Activated B cell treated with CpG ODN at 0.5 μM for 24 hours (primary cell): Measurements from ENCODE around the gene MLIP. TPM values are rescaled to one million over a fixed set of nuclear protein-coding genes. Genes with fewer than 3 reads are reported as not detected.

Experiments
- ATAC-seq: fragments of 200-7000 bp; cut with Tn5 transposase; one replicate; pipeline ENCODE4 v1.10.0; 2021; ENCODE audit warnings: low read depth, mild to moderate bottlenecking, moderate library complexity
- CTCF ChIA-PET: fragments of 350-600 bp; sonication (Branson Sonifier 250); formaldehyde crosslinking; loops from one replicate; lab custom pipeline; 2021; ENCODE audit warnings: antibody characterized with exemption; lab: Charles Lee
- POLR2A ChIA-PET: fragments of 350-600 bp; sonication (Branson Sonifier 250); formaldehyde crosslinking; loops from one replicate; lab custom pipeline; 2021; ENCODE audit warnings: antibody characterized with exemption; lab: Charles Lee
- DNase-seq: peaks from one replicate; pipeline ENCODE4 v3.0.0; 2022
- H3K27ac Mint-ChIP-seq: one replicate; pipeline ENCODE4 v1.8.0; 2020; ENCODE audit warnings: mixed read lengths
- H3K27me3 Mint-ChIP-seq: one replicate; pipeline ENCODE4 v1.8.0; 2021; ENCODE audit warnings: mixed read lengths
- H3K36me3 Mint-ChIP-seq: one replicate; pipeline ENCODE4 v1.8.0; 2021; ENCODE audit warnings: low read depth, mixed read lengths
- H3K4me1 Mint-ChIP-seq: one replicate; pipeline ENCODE4 v1.8.0; 2021; ENCODE audit warnings: mixed read lengths
- H3K4me3 Mint-ChIP-seq: one replicate; pipeline ENCODE4 v1.8.0; 2020; ENCODE audit warnings: mild to moderate bottlenecking, mixed read lengths
- H3K9me3 Mint-ChIP-seq: one replicate; pipeline ENCODE4 v1.8.0; 2020; ENCODE audit warnings: mixed read lengths
- CTCF ChIP-seq: fragments of 200-600 bp; IDR thresholded peaks from one replicate; pipeline ENCODE4 v1.8.0; 2022; ENCODE audit warnings: antibody characterized with exemption, mild to moderate bottlenecking
- intact Hi-C: fragments of 100-400 bp; cut with micrococcal nuclease; formaldehyde crosslinking; loops from one replicate; pipeline ENCODE4 v1.15.1; 2024
- total RNA-seq: library from RNA; stranded (reverse); gene quantifications from 2 replicates; pipeline ENCODE4 v1.2.3, GENCODE V29; 2022

MLIP gene
- total RNA-seq, 1 donor from 2014 or later: not detected

- no peak for TF ChIP-seq CTCF
- Mint-ChIP-seq H3K9me3 (no peaks in the 10 kb centered on the region), H3K36me3 (no peaks in the 10 kb centered on the region), H3K27ac (no peak overlapping the region), H3K27me3 (no peaks in the 10 kb centered on the region), H3K4me3 (no peak overlapping the region), H3K4me1 (peaks cover 8% of the 10 kb centered on the region)
- DNase-seq (no peak), ATAC-seq (no peak)
- CTCF ChIA-PET: no interaction called here
- POLR2A ChIA-PET: no interaction called here
- intact Hi-C loops: no loop called here
These were observed 174.9 kb downstream of the MLIP start for GRCh38 chr6:54286141-54286540.

- H3K9me3 Mint-ChIP-seq: no peaks in the 10 kb centered on the region
- no peak for TF ChIP-seq CTCF
- intact Hi-C loops: no loop called here
- no peaks in the 10 kb centered on the region for H3K27me3 Mint-ChIP-seq
- H3K36me3 Mint-ChIP-seq: no peaks in the 10 kb centered on the region
- DNase-seq (no peak), ATAC-seq (no peak)
- peaks cover 18% of the 10 kb centered on the region for H3K4me1 Mint-ChIP-seq
- no peak overlapping the region for H3K4me3 Mint-ChIP-seq
- ChIA-PET CTCF (no interaction called here), POLR2A (no interaction called here)
- no peak overlapping the region for H3K27ac Mint-ChIP-seq
These were observed 177.2 kb downstream of the MLIP start for GRCh38 chr6:54288474-54288873.

- Mint-ChIP-seq H3K27me3 (no peaks in the 10 kb centered on the region), H3K27ac (no peak overlapping the region), H3K4me3 (no peak overlapping the region), H3K9me3 (no peaks in the 10 kb centered on the region), H3K36me3 (no peaks in the 10 kb centered on the region), H3K4me1 (peaks cover 18% of the 10 kb centered on the region)
- intact Hi-C loops: no loop called here
- ChIA-PET CTCF (no interaction called here), POLR2A (no interaction called here)
- TF ChIP-seq CTCF: no peak
- DNase-seq (no peak), ATAC-seq (no peak)
These were observed 178.2 kb downstream of the MLIP start for GRCh38 chr6:54289426-54289825.

- POLR2A ChIA-PET: no interaction called here
- TF ChIP-seq CTCF: no peak
- intact Hi-C loops: no loop called here
These were observed 179.9 kb downstream of the MLIP start for GRCh38 chr6:54291146-54291545.

GRCh38 chr6:54291738-54292137 lies 180.5 kb downstream of the MLIP start:
- H3K4me3 Mint-ChIP-seq: no peak overlapping the region
- H3K36me3 Mint-ChIP-seq: no peaks in the 10 kb centered on the region
- ChIA-PET POLR2A (no interaction called here), CTCF (no interaction called here)
- no peaks in the 10 kb centered on the region for H3K9me3 Mint-ChIP-seq
- H3K4me1 Mint-ChIP-seq: peaks cover 18% of the 10 kb centered on the region
- no peaks in the 10 kb centered on the region for H3K27me3 Mint-ChIP-seq
- DNase-seq (no peak), ATAC-seq (peak; percentile 57)
- peak overlapping the region; percentile 64 for H3K27ac Mint-ChIP-seq
- TF ChIP-seq CTCF: no peak
- intact Hi-C loops: no loop called here

More at GRCh38 chr6:54291146-54291545, 179.9 kb downstream of the MLIP start:
- CTCF ChIA-PET: no interaction called here
- Mint-ChIP-seq H3K36me3 (no peaks in the 10 kb centered on the region), H3K27me3 (no peaks in the 10 kb centered on the region), H3K4me1 (peaks cover 18% of the 10 kb centered on the region), H3K9me3 (no peaks in the 10 kb centered on the region), H3K27ac (peak overlapping the region; percentile 64), H3K4me3 (peak overlapping the region; percentile 25)
- no peak for DNase-seq
- ATAC-seq: peak; percentile 54
